ENCODE measurements around the gene UBASH3B. TPM values are rescaled to one million over a fixed set of nuclear protein-coding genes. Genes with fewer than 3 reads are reported as not detected.

The UBASH3B gene
- total RNA-seq, 1 donor from 2014 or later: 62.1 TPM

GRCh38 chr11:122737951-122738693, 82.6 kb downstream of the UBASH3B start:
- no peak overlapping the region for H3K9ac ChIP-seq (ENCODE audit: low read length)
- no peak overlapping the region for H3K4me3 ChIP-seq (ENCODE audit: insufficient read depth, low read depth, low read length)
- H3K9me3 Mint-ChIP-seq (ENCODE audit: unreplicated experiment): no peaks in the 10 kb centered on the region
- DNase-seq (ENCODE audit: low read depth): no peak
- no peak overlapping the region for H2AFZ ChIP-seq (ENCODE audit: low read depth, low read length)
- H3K4me3 Mint-ChIP-seq (ENCODE audit: unreplicated experiment): no peak overlapping the region
- peaks cover 44% of the 10 kb centered on the region for H3K79me2 ChIP-seq (ENCODE audit: insufficient read depth, low read length)
- H3K36me3 Mint-ChIP-seq (ENCODE audit: low read depth, unreplicated experiment): no peaks in the 10 kb centered on the region
- H3K27me3 Mint-ChIP-seq (ENCODE audit: low read depth, unreplicated experiment): no peaks in the 10 kb centered on the region
- TF ChIP-seq EZH2 (IDR thresholded peaks at IDR 0.05; ENCODE audit: insufficient read depth, low read length) (no peak), CTCF (IDR thresholded peaks at IDR 0.05; ENCODE audit: insufficient read depth, low read depth, low read length) (no peak)
- peaks cover 16% of the 10 kb centered on the region for H3K4me1 ChIP-seq (ENCODE audit: insufficient read depth, low read length)
- H3K36me3 ChIP-seq (ENCODE audit: insufficient read depth, low read length): no peaks in the 10 kb centered on the region
- H3K27me3 ChIP-seq (ENCODE audit: insufficient read depth, low read length): no peaks in the 10 kb centered on the region
- H3K27ac ChIP-seq (ENCODE audit: low read depth, low read length): no peak overlapping the region
- no peaks in the 10 kb centered on the region for H3K9me3 ChIP-seq (ENCODE audit: insufficient read depth, low read depth, low read length)
- H4K20me1 ChIP-seq (ENCODE audit: insufficient read depth, low read length): peaks cover 37% of the 10 kb centered on the region
- no peak for FAIRE-seq
- peak overlapping the region; percentile 38 for H3K4me2 ChIP-seq (ENCODE audit: low read length)
- no peak overlapping the region for H3K27ac Mint-ChIP-seq (ENCODE audit: unreplicated experiment)
- peaks cover 10% of the 10 kb centered on the region for H3K4me1 Mint-ChIP-seq (ENCODE audit: low read depth, unreplicated experiment)

DNA sequence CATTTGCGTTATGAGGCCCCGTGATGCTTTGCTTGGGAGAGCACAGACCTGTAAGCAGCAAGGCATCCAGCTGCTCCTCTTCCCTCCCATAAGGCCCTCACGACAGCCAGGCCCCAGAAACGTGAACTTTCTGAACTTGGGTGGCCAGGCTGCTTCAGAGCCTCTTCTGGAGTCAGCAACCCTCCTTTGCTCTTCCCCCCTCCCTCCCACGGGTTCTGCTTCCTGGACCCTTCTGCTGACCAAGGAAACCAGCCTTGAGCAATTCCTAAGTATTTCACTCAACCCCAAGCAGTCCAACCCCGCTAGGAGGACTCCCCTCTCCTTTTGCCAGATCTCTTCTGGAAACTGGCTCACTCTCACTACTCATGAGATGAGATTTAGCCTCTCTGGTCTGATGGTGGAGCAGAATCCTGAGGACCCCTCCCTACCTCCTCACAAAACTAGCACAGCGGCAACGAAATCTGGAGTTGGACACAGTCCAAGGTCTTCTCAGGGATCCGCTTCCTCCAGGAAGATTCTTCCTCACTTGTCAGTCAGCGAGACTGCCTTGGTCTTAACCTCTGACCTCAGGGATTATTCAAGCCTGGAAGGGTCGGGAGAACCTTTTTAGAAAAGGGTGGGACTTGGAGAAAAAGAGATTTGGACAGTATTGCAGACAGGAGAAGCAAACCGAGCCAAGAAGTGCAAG, 86.2 kb downstream of the UBASH3B start:
- Histone ChIP-seq H2AFZ (ENCODE audit: low read depth, low read length) (no peak overlapping the region), H3K36me3 (ENCODE audit: insufficient read depth, low read length) (no peaks in the 10 kb centered on the region), H3K4me2 (ENCODE audit: low read length) (peak overlapping the region; percentile 10), H3K9ac (ENCODE audit: low read length) (no peak overlapping the region), H3K27ac (ENCODE audit: low read depth, low read length) (no peak overlapping the region), H3K4me1 (ENCODE audit: insufficient read depth, low read length) (peaks cover 25% of the 10 kb centered on the region), H3K79me2 (ENCODE audit: insufficient read depth, low read length) (peaks cover 68% of the 10 kb centered on the region), H3K9me3 (ENCODE audit: insufficient read depth, low read depth, low read length) (no peaks in the 10 kb centered on the region), H4K20me1 (ENCODE audit: insufficient read depth, low read length) (peaks cover 58% of the 10 kb centered on the region), H3K27me3 (ENCODE audit: insufficient read depth, low read length) (no peaks in the 10 kb centered on the region), H3K4me3 (ENCODE audit: insufficient read depth, low read depth, low read length) (no peak overlapping the region)
- no peak for FAIRE-seq
- Mint-ChIP-seq H3K27ac (ENCODE audit: unreplicated experiment) (peak overlapping the region; percentile 72), H3K36me3 (ENCODE audit: low read depth, unreplicated experiment) (peaks cover 5% of the 10 kb centered on the region), H3K4me3 (ENCODE audit: unreplicated experiment) (no peak overlapping the region), H3K27me3 (ENCODE audit: low read depth, unreplicated experiment) (no peaks in the 10 kb centered on the region), H3K4me1 (ENCODE audit: low read depth, unreplicated experiment) (peaks cover 23% of the 10 kb centered on the region), H3K9me3 (ENCODE audit: unreplicated experiment) (no peaks in the 10 kb centered on the region)
- no peak for DNase-seq (ENCODE audit: low read depth)
- TF ChIP-seq CTCF (IDR thresholded peaks at IDR 0.05; ENCODE audit: insufficient read depth, low read depth, low read length) (no peak), EZH2 (IDR thresholded peaks at IDR 0.05; ENCODE audit: insufficient read depth, low read length) (no peak)
